GM21825 (cell line): ENCODE results near the gene ARF1.

Experiments
- ATAC-seq: cut with Tn5 transposase; IDR thresholded peaks from one replicate; pipeline ENCODE4 v1.9.1; 2021; ENCODE audit warnings: mild to moderate bottlenecking, moderate library complexity; ENCODE audit not compliant: unreplicated experiment

The ARF1 gene

GRCh38 chr1:228068359-228068758 is 14.1 kb upstream of the ARF1 start:
- ATAC-seq = no peak

GRCh38 chr1:228070173-228070572 is 12.3 kb upstream of the ARF1 start:
- no peak for ATAC-seq

- no peak for ATAC-seq
Measured at GRCh38 chr1:228070851-228071250, 11.7 kb upstream of the ARF1 start.

GRCh38 chr1:228071839-228072657 is 10.5 kb upstream of the ARF1 start:
- ATAC-seq = no peak

- no peak for ATAC-seq
Measured at GRCh38 chr1:228072658-228073043, 9.9 kb upstream of the ARF1 start.

- no peak for ATAC-seq
Measured at GRCh38 chr1:228073061-228073856, 9.2 kb upstream of the ARF1 start.

GRCh38 chr1:228073857-228074545 is 8.5 kb upstream of the ARF1 start:
- ATAC-seq = no peak

- ATAC-seq = no peak
Measured at GRCh38 chr1:228074954-228075730, 7.4 kb upstream of the ARF1 start.

- no peak for ATAC-seq
Measured at GRCh38 chr1:228075801-228076271, 6.7 kb upstream of the ARF1 start.

GRCh38 chr1:228076796-228077430 is 5.6 kb upstream of the ARF1 start:
- ATAC-seq = no peak

- ATAC-seq = no peak
Measured at GRCh38 chr1:228077565-228078330, 4.8 kb upstream of the ARF1 start.

- ATAC-seq = no peak
Measured at GRCh38 chr1:228079013-228079412, 3.5 kb upstream of the ARF1 start.

- no peak for ATAC-seq
Measured at GRCh38 chr1:228079601-228080263, 2.8 kb upstream of the ARF1 start.

- no peak for ATAC-seq
Measured at GRCh38 chr1:228081144-228081543, 1.4 kb upstream of the ARF1 start.

GRCh38 chr1:228081578-228082213 is 812 bp upstream of the ARF1 start:
- peak; percentile 24 for ATAC-seq

GRCh38 chr1:228082918-228083870 is 686 bp downstream of the ARF1 start:
- ATAC-seq = peak; percentile 24

GRCh38 chr1:228083871-228084278 is 1.4 kb downstream of the ARF1 start:
- no peak for ATAC-seq
